Nucleus accumbens (tissue), 56 donors: ENCODE results near the gene TET1.
"Not testable (repeated sequence)": the region's sequence is repeated elsewhere in the genome, so short reads cannot be mapped to it uniquely, and the experiment has no call there.

Experiments used
- DNase-seq, 56 donors: peaks; one replicate each; lab custom pipeline; 2025; lab: John Stamatoyannopoulos, UW

Gene TET1

GRCh38 chr10:68604441-68604840 lies 44.3 kb downstream of the TET1 start:
- peak in 3 of 56 donors; percentile 0 to 4 (median 3) for DNase-seq

GRCh38 chr10:68606918-68607317 lies 46.8 kb downstream of the TET1 start:
- DNase-seq, result no peak

- DNase-seq, result not testable (repeated sequence)
Measured at GRCh38 chr10:68610023-68610422, 49.9 kb downstream of the TET1 start.

GRCh38 chr10:68611227-68611626 lies 51.1 kb downstream of the TET1 start:
- no peak for DNase-seq

- not testable (repeated sequence) for DNase-seq
Measured at GRCh38 chr10:68613974-68614373, 53.8 kb downstream of the TET1 start.

GRCh38 chr10:68617691-68618090 lies 57.6 kb downstream of the TET1 start:
- DNase-seq, result not testable (repeated sequence)

GRCh38 chr10:68618234-68618633 lies 58.1 kb downstream of the TET1 start:
- no peak for DNase-seq

- no peak for DNase-seq
Measured at GRCh38 chr10:68619595-68619994, 59.5 kb downstream of the TET1 start.

GRCh38 chr10:68625316-68625921 lies 65.3 kb downstream of the TET1 start:
- no peak for DNase-seq

GRCh38 chr10:68628576-68629127 lies 68.5 kb downstream of the TET1 start:
- no peak for DNase-seq

GRCh38 chr10:68632271-68632560 lies 72.1 kb downstream of the TET1 start:
- not testable (repeated sequence) for DNase-seq

GRCh38 chr10:68633281-68633680 lies 73.1 kb downstream of the TET1 start:
- no peak for DNase-seq

- DNase-seq, result no peak
Measured at GRCh38 chr10:68633816-68634466, 73.8 kb downstream of the TET1 start.

GRCh38 chr10:68636335-68636734 lies 76.2 kb downstream of the TET1 start:
- no peak for DNase-seq

- DNase-seq, result not testable (repeated sequence)
Measured at GRCh38 chr10:68643550-68643949, 83.4 kb downstream of the TET1 start.

GRCh38 chr10:68647672-68648341 lies 87.7 kb downstream of the TET1 start:
- no peak for DNase-seq

- no peak for DNase-seq
Measured at GRCh38 chr10:68655620-68656126, 95.5 kb downstream of the TET1 start.

- DNase-seq, result no peak
Measured at GRCh38 chr10:68665841-68666240, 105.7 kb downstream of the TET1 start.

- DNase-seq, result no peak
Measured at GRCh38 chr10:68666280-68666760, 106.2 kb downstream of the TET1 start.

- no peak for DNase-seq
Measured at GRCh38 chr10:68668231-68668630, 108.1 kb downstream of the TET1 start.

GRCh38 chr10:68668972-68669371 lies 108.8 kb downstream of the TET1 start:
- DNase-seq, result no peak
